Measurements from ENCODE around the gene UBL4A. TPM values are rescaled to one million over a fixed set of nuclear protein-coding genes. Genes with fewer than 3 reads are reported as not detected.

The UBL4A gene
- total and polyA plus RNA-seq, 8 donors = 8.0 to 50.1 (median 27.3) TPM

- Histone ChIP-seq H3K4me1 (peaks cover 0 to 40% (median 18%) of the 10 kb centered on the region in 4 donors), H3K4me3 (peak within 1 kb of the TSS; percentile 70 to 88 (median 76)), H3K36me3 (peaks cover 2 to 77% (median 59%) of the 10 kb centered on the region in 4 donors), H3K9me3 (peaks cover 0 to 3% (median 0%) of the 10 kb centered on the region in 4 donors), H3K27me3 (no peaks in the 10 kb centered on the region), H3K27ac (peak within 1 kb of the TSS; percentile 81 to 95 (median 87))
- TF ChIP-seq POLR2A (IDR thresholded peaks at IDR 0.05) = no peak
- peak in 2 of 3 donors; percentile 26 to 39 for TF ChIP-seq POLR2AphosphoS5 (IDR thresholded peaks at IDR 0.05)
- DNase-seq = peak; percentile 43 to 78
- WGBS, 5 donors = 0 to 39% (median 1%) methylated on average over 3 to 57 of the region's 93 CpGs
- intact Hi-C loops (cut with DNase I; ENCODE audit: low total_unique reads) = no loop called here
These were observed 49.2 kb downstream of the UBL4A start, which contains the start of gene GDI1 for GRCh38 chrX:154436983-154437752. Gene GDI1, plus strand, starts transcription at chrX:154437154. Its CDS starts 101 bp downstream, at chrX:154437255.

- WGBS, 5 donors = 7 to 43% (median 34%) methylated on average over 9 to 41 of the region's 78 CpGs
- Histone ChIP-seq H3K9me3 (peaks cover 0 to 3% (median 0%) of the 10 kb centered on the region in 4 donors), H3K27ac (peak overlapping the region; percentile 81 to 95 (median 87)), H3K4me3 (peak overlapping the region; percentile 70 to 88 (median 76)), H3K27me3 (no peaks in the 10 kb centered on the region), H3K36me3 (peaks cover 4 to 73% (median 58%) of the 10 kb centered on the region in 4 donors), H3K4me1 (peaks cover 0 to 47% (median 19%) of the 10 kb centered on the region in 4 donors)
- no peak for TF ChIP-seq CTCF (IDR thresholded peaks at IDR 0.05)
- DNase-seq = peak in 1 of 2 donors; percentile 71
- intact Hi-C loops (cut with DNase I; ENCODE audit: low total_unique reads) = no loop called here
These were observed 49.9 kb downstream of the UBL4A start for GRCh38 chrX:154436374-154436982.

GRCh38 chrX:154435171-154435733 is 51.2 kb downstream of the UBL4A start:
- H3K27me3 ChIP-seq = no peaks in the 10 kb centered on the region
- intact Hi-C loops (cut with DNase I; ENCODE audit: low total_unique reads) = no loop called here
- TF ChIP-seq CTCF (IDR thresholded peaks at IDR 0.05) (no peak), POLR2A (IDR thresholded peaks at IDR 0.05) (no peak)
- 90 to 97% (median 92%) methylated on average over 13 to 19 of the region's 19 CpGs for WGBS, 5 donors
- H3K36me3 ChIP-seq = peaks cover 4 to 60% (median 47%) of the 10 kb centered on the region in 4 donors
- DNase-seq = no peak
- H3K9me3 ChIP-seq = peaks cover 0 to 3% (median 0%) of the 10 kb centered on the region in 4 donors
- peaks cover 0 to 54% (median 24%) of the 10 kb centered on the region in 4 donors for H3K4me1 ChIP-seq
- no peak overlapping the region for H3K27ac ChIP-seq
- no peak overlapping the region for H3K4me3 ChIP-seq

- DNase-seq = no peak
- H3K27ac ChIP-seq = no peak overlapping the region
- intact Hi-C loops (cut with DNase I; ENCODE audit: low total_unique reads) = no loop called here
- 76 to 97% (median 92%) methylated on average over 3 to 7 of the region's 7 CpGs for WGBS, 5 donors
- H3K4me3 ChIP-seq = no peak overlapping the region
- H3K4me1 ChIP-seq = peaks cover 0 to 55% (median 28%) of the 10 kb centered on the region in 4 donors
- H3K27me3 ChIP-seq = no peaks in the 10 kb centered on the region
- no peak for TF ChIP-seq EP300 (IDR thresholded peaks at IDR 0.05)
- no peak for TF ChIP-seq CTCF (IDR thresholded peaks at IDR 0.05)
- no peak for TF ChIP-seq POLR2A (IDR thresholded peaks at IDR 0.05)
- no peak for TF ChIP-seq POLR2AphosphoS5 (IDR thresholded peaks at IDR 0.05)
- H3K9me3 ChIP-seq = peaks cover 0 to 3% (median 0%) of the 10 kb centered on the region in 4 donors
- peaks cover 4 to 54% (median 41%) of the 10 kb centered on the region in 4 donors for H3K36me3 ChIP-seq
These were observed 51.8 kb downstream of the UBL4A start for GRCh38 chrX:154434394-154435168.

Small RNA genes lying within 50 kb of the gene (small RNA-seq; reads per million reads assigned to genes)
- gene MIR6858 (0 to 0.47 (median 0.22) reads per million in 4 donors), gene RN7SL697P (0 reads per million in 4 donors)

Other genes with a start within 250 kb of the UBL4A start
- not detected for gene OPN1MW3, start 229.0 kb downstream of the UBL4A start, total RNA-seq
- gene OPN1MW3, start 229.0 kb downstream of the UBL4A start, polyA plus RNA-seq = not detected
- not detected for gene TEX28, start 191.5 kb downstream of the UBL4A start, total RNA-seq
- not detected for gene TEX28, start 191.5 kb downstream of the UBL4A start, polyA plus RNA-seq
- gene TKTL1, start 190.8 kb downstream of the UBL4A start, total RNA-seq = not detected
- gene TKTL1, start 190.8 kb downstream of the UBL4A start, polyA plus RNA-seq = not detected
- gene FLNA, start 112.0 kb downstream of the UBL4A start, total RNA-seq = 1,000 to 10,000 TPM in 4 of 5 donors, 100 to 1,000 TPM in 1; 638 to 3,511 (median 2,572) TPM
- gene FLNA, start 112.0 kb downstream of the UBL4A start, polyA plus RNA-seq = 1,000 to 10,000 TPM in 1 of 3 donors, 100 to 1,000 TPM in 1, 10 to 100 TPM in 1; 89.2 to 1,461 (median 171) TPM
- 100 to 1,000 TPM in 1 of 5 donors, 10 to 100 TPM in 4; 24.2 to 117 (median 38.5) TPM for gene EMD, start 107.3 kb downstream of the UBL4A start, total RNA-seq
- gene EMD, start 107.3 kb downstream of the UBL4A start, polyA plus RNA-seq = 100 to 1,000 TPM in 1 of 3 donors, 10 to 100 TPM in 2; 62.9 to 135 (median 97.8) TPM
- 1,000 to 10,000 TPM in 4 of 5 donors, 100 to 1,000 TPM in 1; 783 to 3,421 (median 2,020) TPM for gene RPL10, start 88.2 kb downstream of the UBL4A start, total RNA-seq
- 1,000 to 10,000 TPM; 5,802 to 8,616 (median 6,179) TPM for gene RPL10, start 88.2 kb downstream of the UBL4A start, polyA plus RNA-seq
- gene DNASE1L1, start 77.4 kb downstream of the UBL4A start, total RNA-seq = 10 to 100 TPM; 12.5 to 48.7 (median 26.3) TPM
- gene DNASE1L1, start 77.4 kb downstream of the UBL4A start, polyA plus RNA-seq = 10 to 100 TPM; 15.9 to 18.2 (median 16.0) TPM
- 100 to 1,000 TPM in 2 of 5 donors, 10 to 100 TPM in 3; 12.7 to 202 (median 84.6) TPM for gene TAFAZZIN, start 75.1 kb downstream of the UBL4A start, total RNA-seq
- gene TAFAZZIN, start 75.1 kb downstream of the UBL4A start, polyA plus RNA-seq = 10 to 100 TPM; 19.4 to 59.9 (median 21.8) TPM
- gene ATP6AP1, start 57.9 kb downstream of the UBL4A start, total RNA-seq = 10 to 100 TPM; 13.4 to 69.3 (median 26.6) TPM
- 10 to 100 TPM; 16.8 to 49.6 (median 34.9) TPM for gene ATP6AP1, start 57.9 kb downstream of the UBL4A start, polyA plus RNA-seq
- gene GDI1, start 49.5 kb downstream of the UBL4A start, total RNA-seq = 100 to 1,000 TPM in 2 of 5 donors, 10 to 100 TPM in 3; 46.4 to 178 (median 93.3) TPM
- 10 to 100 TPM; 45.7 to 61.8 (median 59.1) TPM for gene GDI1, start 49.5 kb downstream of the UBL4A start, polyA plus RNA-seq
- gene FAM50A, start 42.5 kb downstream of the UBL4A start, total RNA-seq = 10 to 100 TPM; 16.7 to 79.4 (median 55.4) TPM
- 100 to 1,000 TPM in 2 of 3 donors, 10 to 100 TPM in 1; 82.2 to 162 (median 157) TPM for gene FAM50A, start 42.5 kb downstream of the UBL4A start, polyA plus RNA-seq
- 100 to 1,000 TPM in 2 of 5 donors, 10 to 100 TPM in 2, 1 to 10 TPM in 1; 9.9 to 296 (median 35.5) TPM for gene PLXNA3, start 28.3 kb downstream of the UBL4A start, total RNA-seq
- gene PLXNA3, start 28.3 kb downstream of the UBL4A start, polyA plus RNA-seq = 1 to 10 TPM; 2.3 to 7.6 (median 6.0) TPM
- 1 to 10 TPM in 4 of 5 donors, not detected in 1; 2.7 to 8.4 (median 5.0) TPM for gene LAGE3, start 7.3 kb downstream of the UBL4A start, total RNA-seq
- gene LAGE3, start 7.3 kb downstream of the UBL4A start, polyA plus RNA-seq = 10 to 100 TPM; 18.2 to 29.0 (median 22.6) TPM
- gene SLC10A3, start 4.0 kb upstream of the UBL4A start, total RNA-seq = 100 to 1,000 TPM in 1 of 5 donors, 10 to 100 TPM in 2, 1 to 10 TPM in 2; 4.9 to 175 (median 13.2) TPM
- gene SLC10A3, start 4.0 kb upstream of the UBL4A start, polyA plus RNA-seq = 10 to 100 TPM in 2 of 3 donors, 1 to 10 TPM in 1; 9.5 to 16.7 (median 12.5) TPM
- gene FAM3A, start 29.6 kb upstream of the UBL4A start, total RNA-seq = 10 to 100 TPM; 21.9 to 34.4 (median 24.1) TPM
- 10 to 100 TPM; 36.3 to 61.7 (median 49.0) TPM for gene FAM3A, start 29.6 kb upstream of the UBL4A start, polyA plus RNA-seq
- 10 to 100 TPM; 10.3 to 41.7 (median 30.3) TPM for gene G6PD, start 60.2 kb upstream of the UBL4A start, total RNA-seq
- gene G6PD, start 60.2 kb upstream of the UBL4A start, polyA plus RNA-seq = 10 to 100 TPM; 15.6 to 22.7 (median 19.1) TPM
- gene IKBKG, start 61.0 kb upstream of the UBL4A start, total RNA-seq = 10 to 100 TPM in 3 of 5 donors, 1 to 10 TPM in 2; 7.6 to 22.6 (median 14.8) TPM
- 10 to 100 TPM; 16.8 to 24.3 (median 18.5) TPM for gene IKBKG, start 61.0 kb upstream of the UBL4A start, polyA plus RNA-seq
- not detected for gene CTAG1A, start 98.5 kb upstream of the UBL4A start, total RNA-seq
- gene CTAG1A, start 98.5 kb upstream of the UBL4A start, polyA plus RNA-seq = not detected
- gene CTAG1B, start 132.7 kb upstream of the UBL4A start, total RNA-seq = not detected
- gene CTAG1B, start 132.7 kb upstream of the UBL4A start, polyA plus RNA-seq = not detected
- gene CTAG2, start 167.0 kb upstream of the UBL4A start, total RNA-seq = not detected
- gene CTAG2, start 167.0 kb upstream of the UBL4A start, polyA plus RNA-seq = 1 to 10 TPM in 1 of 3 donors, not detected in 2; 2.9 TPM